HG03460 (cell line): ENCODE results near the gene TAF4.
"Not testable (repeated sequence)": the region's sequence is repeated elsewhere in the genome, so short reads cannot be mapped to it uniquely, and the experiment has no call there.

Experiments used
- ATAC-seq: cut with Tn5 transposase; IDR thresholded peaks from one replicate; pipeline ENCODE4 v1.9.1; 2021; ENCODE audit not compliant: unreplicated experiment

Gene TAF4

DNA sequence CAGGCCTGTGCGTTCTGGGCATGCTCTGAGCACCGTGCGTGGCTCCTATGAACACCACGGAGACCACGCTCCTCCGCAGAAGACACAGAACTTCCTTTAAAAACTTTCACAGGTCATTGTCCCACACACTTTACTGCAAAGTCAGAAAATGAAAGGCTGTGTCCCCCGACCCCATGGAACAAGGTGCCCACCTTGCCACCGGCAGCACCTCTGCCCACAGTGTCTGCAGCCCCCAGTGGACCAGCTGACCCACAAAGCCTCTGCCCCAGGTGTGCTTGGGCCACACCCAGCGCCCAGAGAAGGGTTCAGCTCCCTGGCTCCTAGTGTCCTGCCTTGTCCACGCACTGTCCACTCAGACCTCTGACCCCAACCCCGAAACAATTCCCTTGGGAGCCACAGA is 8.7 kb downstream of the TAF4 start:
- ATAC-seq, result no peak

GRCh38 chr20:62056377-62056776 is 9.3 kb downstream of the TAF4 start:
- ATAC-seq, result no peak

DNA sequence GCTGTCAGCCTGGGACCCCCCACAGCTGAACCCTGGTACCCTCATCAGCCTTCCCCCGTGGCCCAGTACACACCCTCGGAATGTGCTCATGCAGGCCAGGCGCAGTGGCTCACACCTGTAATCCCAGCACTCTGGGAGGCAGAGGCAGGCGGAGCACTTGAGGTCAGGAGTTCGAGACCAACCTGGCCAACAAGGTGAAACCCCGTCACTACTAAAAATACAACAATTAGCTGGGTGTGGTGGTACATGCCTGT is 9.9 kb downstream of the TAF4 start:
- not testable (repeated sequence) for ATAC-seq

DNA sequence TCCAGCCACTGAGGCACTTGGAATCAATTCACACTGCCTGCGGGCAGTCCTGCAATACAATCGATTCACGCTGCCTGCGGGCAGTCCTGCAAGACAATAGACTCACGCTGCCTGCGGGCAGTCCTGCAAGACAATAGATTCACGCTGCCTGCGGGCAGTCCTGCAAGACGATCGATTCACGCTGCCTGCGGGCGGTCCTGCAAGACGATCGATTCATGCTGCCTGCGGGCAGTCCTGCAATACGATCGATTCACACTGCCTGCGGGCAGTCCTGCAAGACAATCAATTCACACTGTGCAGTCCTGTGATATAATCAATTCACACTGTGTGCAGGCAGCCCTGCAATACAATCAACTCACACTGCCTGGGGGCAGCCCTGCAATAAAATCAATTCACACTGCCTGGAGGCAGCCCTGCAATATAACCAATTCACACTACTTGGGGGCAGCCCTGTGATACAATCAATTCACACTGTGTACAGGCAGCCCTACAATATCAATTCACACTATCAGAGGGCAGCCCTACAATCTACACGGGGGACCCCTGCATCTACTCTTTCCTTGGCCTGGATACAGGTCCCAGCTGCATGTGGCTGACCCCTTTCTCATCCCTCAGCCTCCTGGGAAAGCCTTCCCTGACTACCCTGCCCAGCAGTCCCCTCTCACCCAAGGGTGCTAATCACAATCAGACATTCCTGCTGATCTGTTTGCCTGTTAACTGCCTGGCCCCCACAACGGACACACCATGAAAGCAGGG is 10.4 kb downstream of the TAF4 start:
- ATAC-seq, result no peak

DNA sequence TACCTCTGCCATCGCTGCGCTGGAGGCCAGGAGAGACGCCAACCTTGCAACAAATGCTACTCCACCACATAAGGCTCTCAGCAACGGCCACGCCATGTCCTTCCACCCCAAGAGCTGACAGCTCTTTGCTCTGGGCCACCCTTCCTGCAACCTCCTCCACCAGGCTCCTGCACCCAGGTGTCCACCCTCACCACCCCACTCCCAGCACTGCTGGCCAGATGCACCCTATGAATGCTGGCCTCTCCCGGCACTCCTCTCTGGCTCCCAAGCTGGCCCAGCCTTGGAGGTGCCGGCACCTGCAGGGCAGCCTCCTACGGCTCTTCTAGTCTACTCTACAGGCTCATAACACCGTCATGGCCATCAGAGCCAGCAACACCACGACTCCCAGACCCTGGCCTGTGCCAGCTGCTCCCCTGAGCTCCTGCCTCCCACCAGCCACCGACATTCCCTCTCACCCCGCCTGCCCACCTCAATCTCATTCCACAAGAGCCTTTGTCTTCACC is 11.2 kb downstream of the TAF4 start:
- no peak for ATAC-seq

DNA sequence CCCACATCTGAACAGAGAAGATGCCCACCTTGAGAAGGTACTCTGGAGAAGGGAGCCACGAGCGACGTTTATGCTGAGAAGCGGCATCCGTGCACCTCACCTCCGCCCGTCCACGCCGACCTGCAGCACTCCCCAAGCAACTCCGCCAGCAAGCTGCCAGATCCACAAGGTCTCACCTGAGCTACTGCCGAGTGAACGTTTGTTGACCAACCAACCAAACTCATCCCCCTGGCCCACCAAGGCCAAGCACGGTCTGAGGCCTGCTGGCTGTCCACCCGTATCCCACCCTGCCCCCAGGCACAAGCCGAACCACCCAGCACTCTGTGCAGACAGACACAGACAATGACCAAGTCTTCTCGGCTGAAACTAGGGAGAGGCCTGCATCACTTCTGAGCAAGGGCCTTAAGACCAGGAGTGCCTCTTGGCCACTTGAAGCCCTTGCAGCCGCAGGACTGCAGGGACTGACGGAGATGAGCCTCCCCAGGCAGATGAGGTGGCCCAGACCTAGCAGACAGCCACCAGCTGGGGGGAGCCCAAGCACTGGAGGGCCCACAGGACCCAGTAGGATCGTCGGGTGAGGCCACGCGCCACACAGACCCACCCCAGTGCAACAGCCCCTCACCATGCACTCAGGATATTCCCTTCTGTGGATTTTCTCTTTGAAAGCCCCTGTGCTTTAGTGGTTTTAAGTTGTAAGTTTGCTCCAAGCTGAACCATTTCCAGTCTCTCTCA is 12.1 kb downstream of the TAF4 start:
- ATAC-seq, result no peak

GRCh38 chr20:62052842-62053464 is 12.7 kb downstream of the TAF4 start:
- no peak for ATAC-seq

- ATAC-seq, result no peak
These were observed 13.3 kb downstream of the TAF4 start for GRCh38 chr20:62052336-62052841.

- ATAC-seq, result no peak
These were observed 14.0 kb downstream of the TAF4 start for GRCh38 chr20:62051546-62052255.

- no peak for ATAC-seq
These were observed 14.5 kb downstream of the TAF4 start for GRCh38 chr20:62051144-62051543.

DNA sequence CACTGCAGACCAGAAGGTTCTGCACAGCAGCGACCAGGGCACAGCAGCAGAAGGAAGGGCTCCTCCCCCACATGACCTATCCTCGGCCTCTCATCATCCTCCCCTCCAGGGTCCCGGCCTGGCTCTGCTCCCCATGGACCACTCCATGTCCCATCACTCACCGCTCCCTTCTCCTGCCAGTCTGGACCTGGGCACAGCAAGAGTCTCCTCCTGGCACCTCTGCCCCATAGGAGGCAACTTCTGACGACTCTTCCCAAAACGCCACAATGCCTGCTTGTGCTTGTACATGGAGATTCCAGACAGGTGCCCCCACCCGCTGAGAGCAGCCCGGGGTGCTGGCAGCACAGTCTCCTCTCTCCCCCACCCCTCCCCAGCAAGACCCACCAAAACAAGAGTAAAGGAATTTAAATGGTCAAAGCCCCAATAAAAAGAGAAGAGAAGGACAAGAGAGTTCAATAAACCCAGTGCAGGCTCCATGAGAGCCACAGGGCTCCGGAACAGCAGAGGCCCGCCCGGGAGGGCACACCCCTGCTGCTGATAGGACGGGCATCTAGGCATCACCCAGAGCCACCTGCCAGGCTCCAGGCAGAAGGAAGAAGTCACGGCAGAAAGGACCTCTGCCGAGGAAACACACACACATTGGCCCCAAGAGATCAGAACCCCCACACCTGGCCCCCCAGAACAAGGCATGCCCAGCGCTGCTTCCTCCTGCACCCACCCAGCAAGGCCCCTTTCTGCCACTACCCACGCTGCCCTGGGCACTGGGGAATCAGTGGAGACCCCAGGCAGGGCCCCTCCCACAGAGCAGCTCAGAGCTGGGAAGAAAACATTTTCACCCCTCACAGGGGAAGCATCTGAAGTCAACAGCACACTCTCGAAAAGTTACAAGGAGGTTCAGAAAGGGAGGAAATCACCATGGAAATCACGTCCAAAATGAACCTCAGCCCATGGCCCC is 15.2 kb downstream of the TAF4 start:
- no peak for ATAC-seq

DNA sequence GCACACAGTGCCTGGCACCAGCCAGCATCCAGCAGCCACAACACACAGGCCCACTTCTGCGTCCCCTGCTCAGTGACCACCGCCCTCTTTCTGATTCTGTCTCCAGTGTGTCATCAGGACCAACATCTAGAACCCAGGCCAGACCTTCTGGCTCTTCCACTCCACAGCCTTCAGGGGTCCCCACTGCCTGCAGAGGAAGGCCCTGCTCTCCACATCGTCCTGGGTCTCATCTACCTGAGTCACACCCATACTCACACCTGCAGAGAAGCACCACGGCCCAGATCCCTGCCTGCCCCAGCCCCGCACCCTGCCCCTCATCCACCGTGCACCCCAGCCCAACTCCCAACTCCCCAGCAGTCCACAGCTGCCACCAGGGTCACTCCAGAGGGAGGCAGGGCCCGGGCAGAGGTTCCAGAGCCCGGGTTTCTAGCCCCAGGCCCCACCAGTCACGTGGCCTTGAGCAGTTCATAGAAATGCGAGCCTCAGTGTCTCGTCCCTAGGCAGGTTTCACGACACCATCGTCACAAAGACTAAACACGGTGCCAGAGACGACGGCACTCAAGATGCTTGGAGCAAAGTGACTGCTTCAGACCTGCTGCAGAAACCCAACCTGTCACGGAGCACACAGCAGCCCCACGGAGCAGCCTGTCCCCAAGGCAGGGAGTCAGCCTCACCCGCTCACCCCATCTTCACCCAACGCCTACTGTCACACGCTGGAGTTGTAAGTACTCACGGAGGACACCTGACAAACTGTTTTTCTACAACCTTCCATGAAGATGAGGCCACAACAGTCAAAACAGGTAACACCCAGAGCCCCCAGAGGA is 16.1 kb downstream of the TAF4 start:
- no peak for ATAC-seq

DNA sequence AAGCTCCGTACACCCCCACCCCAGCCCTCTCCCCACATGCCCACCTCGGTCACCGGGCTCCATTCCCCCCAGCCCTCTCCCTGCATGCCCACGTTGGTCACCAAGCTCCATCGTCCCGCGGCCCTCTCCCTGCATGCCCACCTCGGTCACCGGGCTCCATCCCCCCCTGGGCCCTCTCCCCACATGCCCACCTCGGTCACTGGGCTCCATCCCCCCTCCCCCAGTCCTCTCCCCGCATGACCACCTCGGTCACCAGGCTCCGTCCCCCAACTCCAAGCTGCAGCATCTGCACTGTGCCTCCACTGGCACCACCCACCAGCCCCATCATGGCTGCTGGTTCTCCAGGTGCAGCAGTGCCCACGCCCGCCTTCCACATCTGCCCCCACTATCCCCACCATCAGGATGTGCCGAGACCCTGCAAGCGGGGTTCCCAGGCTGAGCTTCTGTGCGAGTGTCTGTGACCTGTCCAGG is 16.8 kb downstream of the TAF4 start:
- no peak for ATAC-seq

DNA sequence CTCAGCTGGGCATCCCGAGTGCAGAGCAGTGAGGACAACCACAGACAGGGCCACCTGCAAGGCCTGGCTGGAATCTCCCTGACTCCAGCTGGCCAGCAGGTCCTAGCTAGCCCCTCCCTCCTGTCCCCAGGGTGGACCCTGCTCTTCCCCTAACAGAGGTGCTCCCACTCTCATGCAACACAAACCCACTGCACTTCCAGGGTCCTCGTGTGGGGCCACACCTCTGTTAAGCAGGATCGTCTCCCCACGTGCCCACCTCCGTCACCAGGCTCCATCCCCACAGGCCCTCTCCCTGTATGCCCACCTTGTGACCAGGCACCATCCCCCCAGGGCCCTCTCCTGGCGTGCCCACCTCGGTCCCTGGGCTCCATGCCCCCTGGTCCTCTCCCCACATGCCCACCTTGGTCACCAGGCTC is 17.3 kb downstream of the TAF4 start:
- no peak for ATAC-seq

DNA sequence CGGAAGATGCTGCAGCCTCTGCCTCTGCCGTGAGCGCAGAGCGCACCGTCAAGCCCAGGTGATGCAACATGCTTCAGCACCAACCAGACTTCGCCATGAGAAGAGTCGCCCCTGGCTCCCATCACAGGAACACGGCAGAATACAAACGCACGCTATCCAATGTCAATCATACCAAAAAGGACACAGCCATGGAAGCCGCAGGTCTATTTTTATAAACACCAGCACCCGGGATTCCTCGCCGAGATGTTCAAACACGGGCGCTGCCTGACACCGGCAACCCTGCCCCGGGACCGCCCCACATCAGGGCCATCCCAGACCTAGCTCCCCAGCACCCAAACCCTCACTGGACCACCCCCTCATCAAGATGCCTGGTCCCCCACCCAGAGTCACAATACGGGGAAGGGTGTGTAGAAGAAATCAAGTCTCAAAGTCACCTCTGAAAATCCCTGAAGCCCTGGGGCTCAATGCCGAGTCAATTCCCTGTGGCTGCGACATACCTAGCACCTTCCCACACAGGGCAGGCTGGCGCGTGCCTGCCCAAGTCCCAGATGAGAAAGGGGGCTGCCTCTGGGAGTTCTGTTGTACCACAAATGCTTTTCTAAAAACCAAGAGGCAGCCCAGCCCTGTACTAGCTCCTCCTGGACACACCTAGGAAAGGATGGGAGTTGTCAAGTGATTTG is 17.9 kb downstream of the TAF4 start:
- no peak for ATAC-seq

DNA sequence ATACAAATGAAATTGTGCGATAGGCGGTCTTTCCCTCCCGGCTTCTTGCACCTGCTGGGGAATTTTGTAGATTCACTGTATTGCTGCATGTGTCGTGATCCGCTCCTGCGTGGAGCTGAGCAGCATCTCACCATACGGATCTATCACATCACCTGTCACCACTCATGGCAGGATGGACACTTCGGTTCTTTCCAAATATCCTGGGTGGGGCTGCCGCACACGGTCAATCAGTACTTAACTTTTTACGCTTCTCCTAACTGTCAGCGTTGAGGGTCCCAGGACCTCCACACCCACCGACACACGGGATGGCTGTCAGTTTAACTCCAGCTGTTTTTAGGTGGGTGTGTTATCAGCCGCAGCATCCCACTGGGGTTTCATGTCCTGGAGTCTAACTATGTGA is 19.2 kb downstream of the TAF4 start:
- no peak for ATAC-seq

DNA sequence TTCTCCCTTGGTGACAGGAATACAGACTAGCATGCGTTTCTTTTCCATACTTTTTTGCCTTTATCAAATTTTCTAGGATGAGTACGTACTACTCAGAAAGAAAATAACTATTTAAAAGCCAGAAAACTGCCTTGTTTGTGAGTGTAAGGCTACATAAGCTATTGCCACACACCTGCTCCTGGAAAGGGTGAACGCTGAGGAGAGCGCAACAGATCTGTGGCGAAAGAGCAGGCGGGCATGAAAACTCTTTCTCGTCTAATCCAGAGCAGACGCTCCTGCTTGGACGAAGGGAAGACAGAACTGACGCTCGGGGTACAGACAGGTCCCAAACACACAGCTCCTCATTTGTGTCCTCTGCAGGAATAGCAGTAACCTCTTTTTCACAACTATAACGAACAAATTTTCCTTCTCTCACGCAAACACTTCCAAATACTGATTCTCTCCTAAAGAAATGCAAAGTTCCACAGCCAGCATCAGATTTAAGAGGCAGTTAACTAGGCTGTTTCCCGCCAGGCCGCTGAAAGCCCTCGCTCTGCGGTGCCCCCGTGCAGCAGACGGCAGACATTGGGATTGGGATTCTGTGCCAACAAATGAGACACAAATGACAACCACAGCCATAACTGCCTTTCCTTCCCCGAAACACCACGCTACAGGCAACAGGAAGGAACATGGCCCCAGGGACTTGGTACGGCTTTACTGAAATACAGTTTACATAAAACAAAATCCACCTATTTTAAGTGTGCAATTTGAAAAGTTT is 20.0 kb downstream of the TAF4 start:
- no peak for ATAC-seq

DNA sequence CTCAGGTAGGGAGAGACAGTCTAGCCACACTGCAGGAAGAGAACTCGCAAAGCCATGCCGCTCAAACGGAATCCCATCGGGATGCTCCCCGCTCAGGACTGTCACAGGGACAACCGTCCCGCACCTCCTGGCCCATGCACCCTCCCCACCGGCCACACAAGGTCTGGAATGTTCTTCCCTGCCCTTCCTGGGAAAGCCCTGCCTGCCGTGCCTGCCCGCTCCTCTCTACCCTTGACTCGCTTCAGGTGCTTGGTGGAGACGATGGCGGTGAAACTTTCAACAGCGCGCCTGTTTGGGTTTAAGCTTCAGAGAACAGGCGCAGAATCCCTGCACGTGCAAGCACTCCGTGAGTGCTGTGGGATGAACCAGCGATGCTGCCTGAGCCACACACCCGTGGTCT is 20.6 kb downstream of the TAF4 start:
- ATAC-seq, result no peak
